Activated naive CD8-positive, alpha-beta T cell treated with anti-CD3 and anti-CD28 coated beads for 36 hours (primary cell): Measurements from ENCODE around the gene CD6. TPM values are rescaled to one million over a fixed set of nuclear protein-coding genes. Genes with fewer than 3 reads are reported as not detected.

Experiments
- DNase-seq: peaks from one replicate; pipeline ENCODE4 v3.0.0; 2021
- H3K27ac Mint-ChIP-seq: one replicate; pipeline ENCODE4 v1.8.0; 2022; ENCODE audit warnings: mild to moderate bottlenecking, moderate library complexity, mixed read lengths
- H3K27me3 Mint-ChIP-seq: one replicate; pipeline ENCODE4 v1.8.0; 2022; ENCODE audit warnings: mild to moderate bottlenecking, mixed read lengths
- H3K36me3 Mint-ChIP-seq: one replicate; pipeline ENCODE4 v1.8.0; 2021; ENCODE audit warnings: mild to moderate bottlenecking, mixed read lengths
- H3K4me1 Mint-ChIP-seq: one replicate; pipeline ENCODE4 v1.8.0; 2021; ENCODE audit warnings: mixed read lengths
- H3K4me3 Mint-ChIP-seq: one replicate; pipeline ENCODE4 v1.8.0; 2022; ENCODE audit warnings: mild to moderate bottlenecking, moderate library complexity, mixed read lengths
- H3K9me3 Mint-ChIP-seq: one replicate; pipeline ENCODE4 v1.8.0; 2022; ENCODE audit warnings: mixed read lengths
- total RNA-seq, 2 experiments: library from RNA; stranded (reverse); gene quantifications; one replicate each; pipeline ENCODE4 v1.2.3, GENCODE V29; 2021

Gene CD6
- total RNA-seq, 2 experiments from 2014 or later = 167 to 169 TPM

GRCh38 chr11:61048368-61049062 lies 77.0 kb downstream of the CD6 start:
- H3K36me3 Mint-ChIP-seq = peaks cover 57% of the 10 kb centered on the region
- no peak overlapping the region for H3K4me3 Mint-ChIP-seq
- peaks cover 4% of the 10 kb centered on the region for H3K9me3 Mint-ChIP-seq
- H3K27ac Mint-ChIP-seq = peak overlapping the region; percentile 62
- peaks cover 52% of the 10 kb centered on the region for H3K4me1 Mint-ChIP-seq
- H3K27me3 Mint-ChIP-seq = no peaks in the 10 kb centered on the region
- DNase-seq = no peak

GRCh38 chr11:61049063-61049377 lies 77.5 kb downstream of the CD6 start:
- DNase-seq = no peak
- Mint-ChIP-seq H3K36me3 (peaks cover 62% of the 10 kb centered on the region), H3K4me1 (peaks cover 57% of the 10 kb centered on the region), H3K4me3 (no peak overlapping the region), H3K27ac (peak overlapping the region; percentile 62), H3K9me3 (peaks cover 4% of the 10 kb centered on the region), H3K27me3 (no peaks in the 10 kb centered on the region)

DNA sequence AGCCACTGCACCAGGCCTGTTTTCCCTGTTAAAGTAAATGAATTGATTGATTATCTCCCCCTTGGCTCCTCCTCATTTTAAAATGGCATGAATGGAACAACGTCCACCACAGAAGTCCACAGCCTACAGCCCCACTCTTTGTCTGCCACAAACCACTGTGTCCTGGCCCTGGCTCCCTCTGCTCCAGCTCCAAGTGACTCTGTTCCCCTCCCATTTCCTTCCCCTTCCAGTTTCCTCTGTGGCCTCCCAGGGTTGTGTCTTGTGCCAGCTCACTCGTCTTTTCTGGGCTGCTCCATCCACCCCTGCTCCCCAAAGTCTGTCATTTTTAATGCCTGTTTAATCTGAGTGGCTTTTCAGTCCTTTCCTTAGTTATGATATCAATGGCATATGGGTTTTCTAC lies 78.4 kb downstream of the CD6 start:
- H3K27me3 Mint-ChIP-seq = no peaks in the 10 kb centered on the region
- H3K4me1 Mint-ChIP-seq = peaks cover 61% of the 10 kb centered on the region
- peaks cover 4% of the 10 kb centered on the region for H3K9me3 Mint-ChIP-seq
- DNase-seq = no peak
- H3K27ac Mint-ChIP-seq = peak overlapping the region; percentile 4
- H3K4me3 Mint-ChIP-seq = no peak overlapping the region
- peaks cover 65% of the 10 kb centered on the region for H3K36me3 Mint-ChIP-seq

DNA sequence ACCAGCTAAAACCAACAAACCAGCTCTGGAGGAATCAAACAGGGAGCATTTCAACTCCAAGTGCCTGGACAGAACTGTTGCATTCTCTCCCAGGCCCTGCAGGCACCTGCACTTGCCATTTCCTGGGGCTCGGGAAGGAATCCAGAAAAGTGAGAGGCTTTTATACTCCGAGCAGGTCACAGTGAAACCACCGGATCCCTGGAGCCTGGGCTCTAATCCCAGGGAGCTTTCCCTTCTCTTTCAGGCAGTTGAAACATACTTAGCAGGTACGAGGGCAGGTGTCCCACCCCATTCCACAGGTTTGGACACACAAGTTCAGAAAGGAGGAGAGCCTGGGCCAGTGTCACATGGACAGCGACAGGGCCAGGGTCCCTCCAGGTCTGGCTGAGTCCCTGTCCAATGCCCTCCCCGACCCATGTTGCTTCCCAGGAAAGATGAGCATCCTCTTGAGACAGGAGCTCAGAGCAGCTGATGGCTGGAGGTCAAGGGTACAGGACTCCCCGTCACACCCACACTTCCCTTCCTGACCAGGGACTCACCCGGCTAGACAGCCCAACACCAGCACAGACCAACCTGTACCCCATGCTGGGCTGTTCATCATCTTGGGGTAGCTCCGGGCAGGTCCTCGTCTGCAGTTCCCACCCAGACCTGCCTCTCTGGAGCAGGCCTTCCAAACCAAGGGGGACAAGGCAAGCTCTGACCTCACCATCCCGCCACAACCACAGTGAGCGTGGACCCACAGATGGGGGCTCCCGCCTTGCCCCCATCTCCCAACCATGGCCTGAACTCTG lies 80.9 kb downstream of the CD6 start:
- Mint-ChIP-seq H3K27me3 (no peaks in the 10 kb centered on the region), H3K36me3 (peaks cover 67% of the 10 kb centered on the region), H3K4me1 (peaks cover 70% of the 10 kb centered on the region), H3K9me3 (peaks cover 4% of the 10 kb centered on the region), H3K27ac (peak overlapping the region; percentile 38), H3K4me3 (no peak overlapping the region)
- DNase-seq = no peak

DNA sequence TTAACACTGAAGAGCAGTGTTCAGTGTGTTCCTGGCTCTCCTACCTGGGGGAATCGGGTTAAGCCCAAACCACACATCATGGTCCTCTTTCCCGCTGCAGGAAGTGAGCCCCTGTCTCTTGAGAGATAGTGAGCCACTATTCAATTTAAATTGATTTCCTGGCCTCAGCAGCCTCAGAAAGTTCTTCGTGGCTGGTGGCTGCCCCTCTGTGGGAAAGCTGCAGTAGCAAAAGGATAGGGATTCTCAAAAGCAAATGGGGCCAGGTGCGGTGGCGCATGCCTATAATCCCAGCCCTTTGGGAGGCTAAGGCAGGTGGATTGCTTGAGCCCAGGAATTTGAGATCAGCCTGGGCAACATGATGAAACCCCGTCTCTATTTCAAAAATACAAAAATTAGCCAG lies 81.7 kb downstream of the CD6 start:
- Mint-ChIP-seq H3K27ac (no peak overlapping the region), H3K4me1 (peaks cover 65% of the 10 kb centered on the region), H3K36me3 (peaks cover 64% of the 10 kb centered on the region), H3K4me3 (no peak overlapping the region), H3K9me3 (peaks cover 4% of the 10 kb centered on the region), H3K27me3 (no peaks in the 10 kb centered on the region)
- no peak for DNase-seq

- no peak for DNase-seq
- Mint-ChIP-seq H3K4me1 (peaks cover 65% of the 10 kb centered on the region), H3K36me3 (peaks cover 66% of the 10 kb centered on the region)
Observed at GRCh38 chr11:61054513-61054912, 83.0 kb downstream of the CD6 start.

GRCh38 chr11:61054927-61055562 lies 83.6 kb downstream of the CD6 start:
- Mint-ChIP-seq H3K9me3 (peaks cover 5% of the 10 kb centered on the region), H3K27me3 (no peaks in the 10 kb centered on the region), H3K36me3 (peaks cover 65% of the 10 kb centered on the region), H3K27ac (no peak overlapping the region), H3K4me1 (peaks cover 64% of the 10 kb centered on the region), H3K4me3 (no peak overlapping the region)
- no peak for DNase-seq

More at GRCh38 chr11:61054513-61054912, 83.0 kb downstream of the CD6 start:
- Mint-ChIP-seq H3K4me3 (no peak overlapping the region), H3K27ac (no peak overlapping the region), H3K9me3 (peaks cover 5% of the 10 kb centered on the region), H3K27me3 (no peaks in the 10 kb centered on the region)

GRCh38 chr11:61055776-61056175 lies 84.3 kb downstream of the CD6 start:
- H3K27me3 Mint-ChIP-seq = no peaks in the 10 kb centered on the region
- H3K4me3 Mint-ChIP-seq = no peak overlapping the region
- peaks cover 64% of the 10 kb centered on the region for H3K36me3 Mint-ChIP-seq
- H3K9me3 Mint-ChIP-seq = peaks cover 5% of the 10 kb centered on the region
- H3K4me1 Mint-ChIP-seq = peaks cover 69% of the 10 kb centered on the region
- no peak for DNase-seq
- H3K27ac Mint-ChIP-seq = peak overlapping the region; percentile 42

- Mint-ChIP-seq H3K4me3 (no peak overlapping the region), H3K4me1 (peaks cover 69% of the 10 kb centered on the region), H3K36me3 (peaks cover 60% of the 10 kb centered on the region), H3K27ac (no peak overlapping the region), H3K27me3 (no peaks in the 10 kb centered on the region), H3K9me3 (peaks cover 1% of the 10 kb centered on the region)
- no peak for DNase-seq
Observed at GRCh38 chr11:61056571-61056970, 85.1 kb downstream of the CD6 start.

- Mint-ChIP-seq H3K4me1 (peaks cover 73% of the 10 kb centered on the region), H3K27me3 (no peaks in the 10 kb centered on the region), H3K9me3 (peaks cover 1% of the 10 kb centered on the region), H3K4me3 (no peak overlapping the region), H3K27ac (no peak overlapping the region), H3K36me3 (peaks cover 62% of the 10 kb centered on the region)
- no peak for DNase-seq
Observed at GRCh38 chr11:61056981-61057380, 85.5 kb downstream of the CD6 start.

GRCh38 chr11:61057615-61058014 lies 86.1 kb downstream of the CD6 start:
- peaks cover 1% of the 10 kb centered on the region for H3K9me3 Mint-ChIP-seq
- peak overlapping the region; percentile 39 for H3K27ac Mint-ChIP-seq
- peaks cover 73% of the 10 kb centered on the region for H3K4me1 Mint-ChIP-seq
- peaks cover 60% of the 10 kb centered on the region for H3K36me3 Mint-ChIP-seq
- no peaks in the 10 kb centered on the region for H3K27me3 Mint-ChIP-seq
- DNase-seq = no peak
- H3K4me3 Mint-ChIP-seq = no peak overlapping the region

DNA sequence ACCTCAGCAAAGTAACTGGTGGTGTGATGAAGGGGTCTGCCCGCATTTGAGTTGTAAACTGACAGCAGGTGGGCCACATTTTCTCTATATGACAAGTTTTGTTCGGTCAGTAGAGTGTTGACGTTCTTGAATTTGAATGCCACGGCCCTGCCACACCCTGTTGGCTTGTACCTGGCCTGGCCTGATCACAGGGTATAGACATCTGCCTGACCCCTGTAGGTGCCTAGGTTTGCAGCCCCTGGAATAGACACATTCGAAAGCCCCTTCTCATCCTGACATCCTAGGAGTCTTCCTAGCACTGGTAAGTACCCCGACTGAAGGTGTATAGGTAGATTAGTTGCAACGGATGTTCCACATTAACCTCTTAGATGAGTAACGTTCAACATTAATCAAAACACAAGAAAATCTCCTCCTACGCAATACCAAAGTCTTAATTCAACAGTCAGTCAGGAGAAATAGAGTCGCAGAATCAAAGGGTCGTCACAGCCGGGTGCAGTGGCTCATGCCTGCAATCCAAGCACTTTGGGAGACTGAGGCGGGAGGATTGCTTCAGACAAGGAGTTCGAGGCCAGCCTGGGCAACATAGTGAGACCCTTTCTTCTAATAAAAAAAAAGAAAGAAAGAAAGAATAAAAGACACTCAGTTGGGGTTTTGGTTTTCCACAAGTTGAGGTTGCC lies 87.2 kb downstream of the CD6 start:
- no peaks in the 10 kb centered on the region for H3K27me3 Mint-ChIP-seq
- H3K4me3 Mint-ChIP-seq = no peak overlapping the region
- peaks cover 74% of the 10 kb centered on the region for H3K4me1 Mint-ChIP-seq
- H3K27ac Mint-ChIP-seq = peak overlapping the region; percentile 74
- H3K9me3 Mint-ChIP-seq = peaks cover 1% of the 10 kb centered on the region
- no peak for DNase-seq
- peaks cover 62% of the 10 kb centered on the region for H3K36me3 Mint-ChIP-seq

GRCh38 chr11:61059260-61059752 lies 87.8 kb downstream of the CD6 start:
- Mint-ChIP-seq H3K9me3 (peaks cover 1% of the 10 kb centered on the region), H3K27ac (peak overlapping the region; percentile 38), H3K27me3 (no peaks in the 10 kb centered on the region), H3K4me3 (no peak overlapping the region), H3K4me1 (peaks cover 73% of the 10 kb centered on the region), H3K36me3 (peaks cover 62% of the 10 kb centered on the region)
- DNase-seq = no peak

DNA sequence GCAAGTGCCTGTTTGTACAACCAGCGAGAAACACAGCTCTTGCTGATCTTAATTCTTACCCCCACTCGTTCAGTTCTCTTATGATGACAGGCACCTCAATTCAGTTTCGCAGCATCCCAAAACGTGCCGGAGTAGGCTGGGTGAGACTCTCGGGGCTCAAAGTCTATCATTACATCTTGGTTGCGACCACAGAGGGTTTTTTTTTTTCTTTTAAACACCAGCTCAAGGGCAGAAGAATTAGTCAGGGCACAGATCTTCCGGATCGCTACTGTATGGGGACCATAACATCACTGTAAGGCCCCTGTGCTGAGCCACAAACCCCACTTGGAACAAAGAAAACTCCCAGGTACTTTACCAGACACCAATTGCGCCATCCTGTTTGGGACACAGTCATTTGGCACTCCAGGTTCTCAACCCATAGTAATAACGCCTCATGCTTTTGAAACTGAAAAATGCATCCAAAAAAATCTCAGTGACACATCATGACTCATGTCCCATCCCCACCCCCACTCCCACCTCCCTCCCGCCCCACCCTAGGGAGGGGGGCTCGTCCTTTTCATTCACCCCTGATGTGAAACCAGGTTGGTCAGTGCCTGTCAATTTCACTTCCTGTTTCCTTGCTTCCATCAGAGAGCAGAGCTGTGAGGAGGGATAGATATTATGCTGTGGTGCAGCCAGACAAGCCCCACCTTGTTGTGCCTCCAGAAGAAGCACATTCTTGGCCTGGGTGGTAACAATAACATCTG lies 89.8 kb downstream of the CD6 start:
- H3K27ac Mint-ChIP-seq = peak overlapping the region; percentile 93
- no peaks in the 10 kb centered on the region for H3K27me3 Mint-ChIP-seq
- peaks cover 73% of the 10 kb centered on the region for H3K36me3 Mint-ChIP-seq
- DNase-seq = peak; percentile 87
- H3K4me3 Mint-ChIP-seq = peak overlapping the region; percentile 68
- peaks cover 1% of the 10 kb centered on the region for H3K9me3 Mint-ChIP-seq
- peaks cover 77% of the 10 kb centered on the region for H3K4me1 Mint-ChIP-seq
